Mesothelial cell of epicardium (in vitro differentiated cells): Measurements from ENCODE around the gene SYNGR2. TPM values are rescaled to one million over a fixed set of nuclear protein-coding genes. Genes with fewer than 3 reads are reported as not detected.

Source experiments
- DNase-seq, 2 experiments: peaks; one replicate each; pipeline ENCODE4 v3.0.0; 2021; ENCODE audit warnings: low spot score in 2 of 2; ENCODE audit not compliant: unreplicated experiment in 2 of 2
- H3K27ac Mint-ChIP-seq: 2 replicates; pipeline ENCODE4 v1.8.0; 2021; ENCODE audit warnings: mixed read lengths
- H3K27me3 Mint-ChIP-seq: 2 replicates; pipeline ENCODE4 v1.8.0; 2021; ENCODE audit warnings: low read depth, mixed read lengths
- H3K36me3 Mint-ChIP-seq: 2 replicates; pipeline ENCODE4 v1.8.0; 2021; ENCODE audit warnings: mixed read lengths
- H3K4me1 Mint-ChIP-seq: 2 replicates; pipeline ENCODE4 v1.8.0; 2021; ENCODE audit warnings: mixed read lengths
- H3K4me3 Mint-ChIP-seq: 2 replicates; pipeline ENCODE4 v1.8.0; 2021; ENCODE audit warnings: mild to moderate bottlenecking, moderate library complexity, mixed read lengths
- H3K9me3 Mint-ChIP-seq: 2 replicates; pipeline ENCODE4 v1.8.0; 2021; ENCODE audit warnings: mixed read lengths
- total RNA-seq: library from RNA; stranded (reverse); gene quantifications from 3 replicates; pipeline ENCODE4 v1.2.1, GENCODE V29; 2021
- TF ChIP-seq, protein P1 (sequence below): fragments of 200-600 bp; sonication (generic); IDR thresholded peaks from one replicate; pipeline ENCODE4 v1.5.0; 2021; ENCODE audit warnings: antibody characterized with exemption; ENCODE audit not compliant: unreplicated experiment

The SYNGR2 gene
- total RNA-seq, 1 donor from 2014 or later: 52.0 TPM

DNA sequence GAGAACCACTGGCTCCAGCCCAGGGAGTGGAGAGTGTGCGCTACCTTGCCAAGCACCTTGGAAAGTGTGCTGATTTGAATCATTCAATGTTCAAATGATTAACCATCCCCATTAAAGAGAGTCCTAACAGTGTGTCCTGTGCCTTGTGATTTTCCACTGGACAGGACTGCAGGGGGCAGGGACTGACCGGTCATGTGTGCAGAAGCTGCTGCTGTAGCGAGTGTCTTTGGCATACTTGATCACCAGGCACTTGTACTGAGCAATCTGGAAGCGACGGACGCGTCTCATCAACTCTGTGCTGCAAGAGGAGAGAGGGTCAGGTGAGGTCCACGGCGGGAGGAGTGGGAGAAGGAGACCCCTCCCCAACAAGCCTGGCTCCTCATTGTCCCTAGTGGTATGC lies 16.5 kb downstream of the SYNGR2 start:
- no peak for DNase-seq
- Mint-ChIP-seq H3K4me1 (peaks cover 20% of the 10 kb centered on the region), H3K36me3 (peaks cover 14% of the 10 kb centered on the region), H3K4me3 (peak overlapping the region; percentile 81), H3K27me3 (no peaks in the 10 kb centered on the region), H3K27ac (no peak overlapping the region), H3K9me3 (no peaks in the 10 kb centered on the region)
- TF ChIP-seq, protein P1, sequence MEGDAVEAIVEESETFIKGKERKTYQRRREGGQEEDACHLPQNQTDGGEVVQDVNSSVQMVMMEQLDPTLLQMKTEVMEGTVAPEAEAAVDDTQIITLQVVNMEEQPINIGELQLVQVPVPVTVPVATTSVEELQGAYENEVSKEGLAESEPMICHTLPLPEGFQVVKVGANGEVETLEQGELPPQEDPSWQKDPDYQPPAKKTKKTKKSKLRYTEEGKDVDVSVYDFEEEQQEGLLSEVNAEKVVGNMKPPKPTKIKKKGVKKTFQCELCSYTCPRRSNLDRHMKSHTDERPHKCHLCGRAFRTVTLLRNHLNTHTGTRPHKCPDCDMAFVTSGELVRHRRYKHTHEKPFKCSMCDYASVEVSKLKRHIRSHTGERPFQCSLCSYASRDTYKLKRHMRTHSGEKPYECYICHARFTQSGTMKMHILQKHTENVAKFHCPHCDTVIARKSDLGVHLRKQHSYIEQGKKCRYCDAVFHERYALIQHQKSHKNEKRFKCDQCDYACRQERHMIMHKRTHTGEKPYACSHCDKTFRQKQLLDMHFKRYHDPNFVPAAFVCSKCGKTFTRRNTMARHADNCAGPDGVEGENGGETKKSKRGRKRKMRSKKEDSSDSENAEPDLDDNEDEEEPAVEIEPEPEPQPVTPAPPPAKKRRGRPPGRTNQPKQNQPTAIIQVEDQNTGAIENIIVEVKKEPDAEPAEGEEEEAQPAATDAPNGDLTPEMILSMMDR: no peak

DNA sequence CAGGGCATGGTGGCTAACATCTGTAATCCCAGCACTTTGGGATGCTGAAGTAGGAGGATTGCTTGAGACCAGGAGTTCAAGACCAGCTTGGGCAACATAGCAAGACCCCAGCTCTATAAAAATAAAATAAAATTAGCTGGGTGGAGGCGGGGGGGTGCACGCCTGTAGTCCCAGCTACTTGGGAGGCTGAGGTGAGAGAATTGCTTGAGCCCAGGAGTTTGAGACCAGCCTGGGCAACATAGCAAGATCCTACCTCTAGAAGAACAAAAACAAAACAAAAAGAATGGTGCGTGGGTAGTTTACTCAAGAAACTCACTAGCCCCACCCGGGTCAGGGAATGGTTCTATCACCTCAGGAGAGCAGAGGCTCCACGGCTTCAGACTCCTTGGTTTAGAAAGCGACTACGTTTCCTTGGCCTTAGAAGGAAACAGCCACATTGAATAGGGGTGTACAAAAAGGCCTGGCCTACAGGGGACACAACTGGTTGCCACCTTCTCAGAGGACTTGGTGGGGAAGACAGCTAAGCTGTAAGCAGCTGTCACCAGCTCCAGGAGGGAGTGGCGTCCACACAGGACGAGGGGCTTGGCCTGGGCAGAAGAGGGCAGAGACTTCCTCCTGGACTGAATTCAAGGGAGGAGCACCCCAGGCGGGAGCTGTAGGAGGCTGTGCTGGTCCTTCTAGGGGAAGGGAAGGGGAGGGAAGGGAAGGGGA lies 17.8 kb downstream of the SYNGR2 start:
- no peak for DNase-seq
- Mint-ChIP-seq H3K27me3 (no peaks in the 10 kb centered on the region), H3K4me3 (peak overlapping the region; percentile 81), H3K36me3 (peaks cover 20% of the 10 kb centered on the region), H3K9me3 (peaks cover 3% of the 10 kb centered on the region), H3K4me1 (peaks cover 20% of the 10 kb centered on the region), H3K27ac (peak overlapping the region; percentile 39)
- TF ChIP-seq, protein P1: no peak

DNA sequence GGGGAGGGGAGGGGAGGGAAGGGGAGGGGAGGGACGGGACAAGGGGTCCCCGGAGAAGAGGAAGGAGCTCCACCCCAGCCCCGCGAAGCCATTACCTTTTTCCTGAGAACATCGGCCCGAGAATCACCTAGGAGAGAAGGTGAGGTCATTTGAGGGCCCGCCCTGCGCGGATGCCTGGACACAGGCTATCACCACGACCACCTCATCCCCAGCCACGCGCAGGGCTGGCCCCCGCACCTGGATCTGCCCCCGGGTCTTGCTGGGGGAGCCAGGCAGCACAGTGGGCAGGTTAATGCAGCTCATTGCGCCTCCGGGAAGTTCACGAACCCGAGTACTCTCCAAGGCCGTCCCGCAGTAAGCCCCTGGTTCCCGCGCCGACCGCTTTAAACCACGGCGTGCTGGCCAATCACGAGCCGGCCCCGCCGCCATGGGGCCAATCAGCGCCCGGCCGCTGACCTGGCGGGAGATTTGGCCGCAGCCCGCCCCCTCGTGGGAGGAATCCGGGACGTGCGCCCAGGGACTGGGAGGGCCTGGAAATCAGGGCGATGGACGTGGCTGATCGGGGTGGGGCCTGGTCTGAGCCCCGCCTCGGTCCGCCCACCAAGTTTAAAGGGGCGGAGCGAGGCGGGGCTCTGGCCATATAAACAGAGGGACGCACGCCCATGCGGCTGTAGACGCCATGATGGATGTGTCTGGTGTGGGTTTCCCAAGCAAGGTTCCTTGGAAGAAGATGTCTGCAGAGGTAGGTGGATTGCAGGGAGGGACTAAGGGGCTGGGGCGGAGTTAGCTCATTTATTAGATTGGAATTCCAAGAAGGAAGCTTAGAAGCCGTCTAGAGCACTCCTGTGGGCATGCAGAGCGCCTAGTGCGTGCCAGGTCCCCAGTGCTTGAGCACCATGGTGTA lies 18.6 kb downstream of the SYNGR2 start, which contains the start of the genes AFMID and TK1:
AFMID (plus strand) TSS at position 671 of the 904 bp plus-strand sequence; CDS start at position 680, 9 bp downstream.
TK1 (minus strand) TSS at position 361 of the 904 bp plus-strand sequence; CDS start at position 303, 58 bp downstream.
- H3K27me3 Mint-ChIP-seq: no peaks in the 10 kb centered on the region
- peak within 1 kb of the TSS; percentile 83 for H3K27ac Mint-ChIP-seq
- H3K9me3 Mint-ChIP-seq: peaks cover 3% of the 10 kb centered on the region
- peaks cover 20% of the 10 kb centered on the region for H3K4me1 Mint-ChIP-seq
- TF ChIP-seq, protein P1: peak; percentile 95
- peak; percentile 96 to 100 for DNase-seq
- peaks cover 17% of the 10 kb centered on the region for H3K36me3 Mint-ChIP-seq
- peak within 1 kb of the TSS; percentile 81 for H3K4me3 Mint-ChIP-seq

DNA sequence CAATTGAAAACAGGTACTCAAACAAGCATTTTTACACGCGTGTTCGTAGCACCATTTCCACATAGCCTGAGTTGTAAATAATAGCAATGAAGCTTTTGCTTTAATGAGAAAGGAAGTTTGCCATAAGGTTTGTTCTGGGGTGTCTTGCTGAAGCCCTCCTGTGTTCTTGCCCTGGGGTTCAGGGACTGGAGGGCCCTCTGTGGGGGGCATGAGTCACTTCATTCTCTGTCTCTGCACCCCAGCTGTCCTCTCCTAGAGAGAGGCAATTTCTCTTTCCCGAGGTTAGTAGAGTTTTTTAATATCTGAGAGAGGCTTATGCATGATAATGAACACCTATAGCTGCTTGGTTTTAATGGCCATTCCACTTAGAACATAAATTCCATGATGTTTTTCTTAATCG lies 28.3 kb downstream of the SYNGR2 start:
- peak overlapping the region; percentile 84 for H3K27ac Mint-ChIP-seq
- no peaks in the 10 kb centered on the region for H3K9me3 Mint-ChIP-seq
- H3K4me3 Mint-ChIP-seq: no peak overlapping the region

DNA sequence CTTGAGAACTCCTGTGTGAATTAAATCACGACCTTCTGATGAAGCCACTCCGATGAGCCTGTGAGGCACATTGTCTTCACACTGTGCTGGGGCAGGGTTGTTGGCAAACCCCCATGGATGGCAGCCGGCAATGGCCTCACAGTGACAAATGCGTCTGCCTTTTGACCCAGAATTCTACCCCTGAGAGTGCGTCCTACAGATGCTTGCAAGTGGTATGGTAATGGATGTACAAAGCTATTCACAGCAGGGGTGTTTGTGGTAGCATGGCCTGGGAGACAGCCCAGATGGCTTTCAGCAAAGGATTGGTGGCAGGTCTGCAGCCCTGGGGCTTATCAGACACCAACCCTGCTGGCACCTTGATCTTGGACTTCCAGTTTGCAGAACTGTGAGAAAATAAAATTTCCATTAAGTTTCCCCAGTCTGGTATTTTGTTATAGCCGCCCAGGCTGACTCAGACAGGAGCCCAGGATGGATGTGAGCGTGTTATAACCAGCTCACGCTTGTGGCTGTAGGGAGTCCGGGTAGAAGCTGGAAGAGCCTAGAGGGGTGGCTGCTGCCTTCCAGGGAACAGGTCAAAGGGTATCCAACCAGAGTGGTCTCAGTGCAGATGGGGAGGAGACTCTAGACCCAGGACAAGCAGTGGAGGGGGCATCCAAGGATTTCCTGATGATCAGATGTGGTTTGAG lies 28.9 kb downstream of the SYNGR2 start:
- H3K36me3 Mint-ChIP-seq: peaks cover 10% of the 10 kb centered on the region
- H3K9me3 Mint-ChIP-seq: no peaks in the 10 kb centered on the region
- H3K4me1 Mint-ChIP-seq: peaks cover 11% of the 10 kb centered on the region
- TF ChIP-seq, protein P1: no peak
- H3K4me3 Mint-ChIP-seq: no peak overlapping the region
- H3K27me3 Mint-ChIP-seq: no peaks in the 10 kb centered on the region
- peak overlapping the region; percentile 84 for H3K27ac Mint-ChIP-seq
- DNase-seq: no peak

More for the DNA sequence above, 28.3 kb downstream of the SYNGR2 start:
- Mint-ChIP-seq H3K27me3 (no peaks in the 10 kb centered on the region), H3K4me1 (peaks cover 11% of the 10 kb centered on the region), H3K36me3 (peaks cover 10% of the 10 kb centered on the region)
- no peak for DNase-seq
- TF ChIP-seq, protein P1: no peak
